Body of pancreas (tissue), 4 donors: ENCODE results near the gene STX16.
"Not testable (repeated sequence)": the region's sequence is repeated elsewhere in the genome, so short reads cannot be mapped to it uniquely, and the experiment has no call there.

Experiments
- POLR2A ChIP-seq, 3 donors: fragments of 450-650 bp; IDR thresholded peaks; one replicate each; pipeline ENCODE4 v1.6.1; 2016; ENCODE audit warnings: antibody characterized with exemption in 3 of 3, mild to moderate bottlenecking in 2 of 3
- TF ChIP-seq, protein P1 (sequence below), 7 experiments: fragments of 450-650 bp in 4 of 7; fragments of 200-600 bp in 3 of 7; sonication (generic) in 3 of 7; IDR thresholded peaks; one replicate each; pipeline ENCODE4 v1.5.1; 2016 to 2019; ENCODE audit warnings: antibody characterized with exemption in 7 of 7

DNA sequence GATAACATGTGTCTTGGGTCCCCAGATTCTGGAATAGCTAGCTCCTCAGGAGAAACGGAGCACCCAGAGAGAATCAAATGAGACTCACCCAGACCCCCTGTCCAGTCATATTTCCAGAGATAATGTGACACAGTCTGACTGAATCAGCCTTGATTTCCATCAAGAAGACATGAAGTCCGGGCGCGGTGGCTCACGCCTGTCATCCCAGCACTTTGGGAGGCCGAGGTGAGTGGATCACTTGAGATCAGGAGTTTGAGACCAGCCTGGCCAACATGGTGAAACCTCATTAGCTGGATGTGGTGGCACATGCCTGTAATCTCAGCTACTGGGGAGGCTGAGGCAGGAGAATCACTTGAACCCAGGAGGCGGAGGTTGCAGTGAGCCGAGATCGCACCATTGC is 8.2 kb upstream of the STX16 start:
- TF ChIP-seq, protein P1, sequence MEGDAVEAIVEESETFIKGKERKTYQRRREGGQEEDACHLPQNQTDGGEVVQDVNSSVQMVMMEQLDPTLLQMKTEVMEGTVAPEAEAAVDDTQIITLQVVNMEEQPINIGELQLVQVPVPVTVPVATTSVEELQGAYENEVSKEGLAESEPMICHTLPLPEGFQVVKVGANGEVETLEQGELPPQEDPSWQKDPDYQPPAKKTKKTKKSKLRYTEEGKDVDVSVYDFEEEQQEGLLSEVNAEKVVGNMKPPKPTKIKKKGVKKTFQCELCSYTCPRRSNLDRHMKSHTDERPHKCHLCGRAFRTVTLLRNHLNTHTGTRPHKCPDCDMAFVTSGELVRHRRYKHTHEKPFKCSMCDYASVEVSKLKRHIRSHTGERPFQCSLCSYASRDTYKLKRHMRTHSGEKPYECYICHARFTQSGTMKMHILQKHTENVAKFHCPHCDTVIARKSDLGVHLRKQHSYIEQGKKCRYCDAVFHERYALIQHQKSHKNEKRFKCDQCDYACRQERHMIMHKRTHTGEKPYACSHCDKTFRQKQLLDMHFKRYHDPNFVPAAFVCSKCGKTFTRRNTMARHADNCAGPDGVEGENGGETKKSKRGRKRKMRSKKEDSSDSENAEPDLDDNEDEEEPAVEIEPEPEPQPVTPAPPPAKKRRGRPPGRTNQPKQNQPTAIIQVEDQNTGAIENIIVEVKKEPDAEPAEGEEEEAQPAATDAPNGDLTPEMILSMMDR (IDR thresholded peaks at IDR 0.05): not testable (repeated sequence)
- not testable (repeated sequence) for TF ChIP-seq POLR2A (IDR thresholded peaks at IDR 0.05)
